Ovary (tissue), 3 donors: Measurements from ENCODE around the gene FAM234B.

ENCODE experiments used
- CTCF ChIP-seq, 3 donors: fragments of 450-650 bp in 2 of 3; fragments of 200-600 bp in 1 of 3; IDR thresholded peaks; one replicate each; pipeline versions ENCODE4 v1.5.1 to v1.8.0; 2016 to 2022; ENCODE audit warnings: antibody characterized with exemption in 3 of 3, mild to moderate bottlenecking in 1 of 3
- EP300 ChIP-seq: sonication (generic); formaldehyde crosslinking; IDR thresholded peaks from one replicate; pipeline ENCODE4 v1.6.1; 2017; ENCODE audit warnings: antibody characterized with exemption
- donor health status: DM: no; HTN: no; CAD: no.

DNA sequence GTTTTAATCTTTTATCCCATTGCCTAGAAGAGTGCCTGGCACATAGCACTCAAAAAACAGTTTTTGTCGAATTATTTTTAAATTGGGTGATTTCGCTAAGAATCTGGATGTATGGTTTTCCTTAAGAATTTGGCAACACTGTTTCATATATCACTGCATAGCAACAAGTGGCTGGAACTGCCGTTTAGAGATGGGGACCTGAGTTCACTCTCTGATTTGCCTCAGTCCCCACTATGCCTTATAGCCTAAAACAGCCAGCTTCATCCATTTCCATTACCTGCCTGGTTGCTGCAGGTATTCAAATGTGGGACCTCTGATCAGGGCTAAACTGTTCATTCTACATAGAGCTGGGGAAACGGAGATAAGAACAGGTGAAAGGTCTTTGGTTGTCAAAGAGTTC, 45.9 kb upstream of the FAM234B start:
- TF ChIP-seq CTCF (IDR thresholded peaks at IDR 0.05) (no peak), EP300 (no peak)
